B cell (primary cell): ENCODE measurements around the gene TSPAN18.

Experiments used
- EZH2 ChIP-seq: IDR thresholded peaks from 2 replicates; pipeline ENCODE4 v1.6.1; 2012; ENCODE audit warnings: borderline replicate concordance, low read depth, mild to moderate bottlenecking, moderate library complexity, low read length; ENCODE audit not compliant: insufficient read depth, poor library complexity, severe bottlenecking
- TF ChIP-seq, protein P1 (sequence below): fragments of 200-600 bp; IDR thresholded peaks from one replicate; pipeline ENCODE4 v1.8.0; 2022; ENCODE audit warnings: antibody characterized with exemption, mild to moderate bottlenecking

- TF ChIP-seq, protein P1, sequence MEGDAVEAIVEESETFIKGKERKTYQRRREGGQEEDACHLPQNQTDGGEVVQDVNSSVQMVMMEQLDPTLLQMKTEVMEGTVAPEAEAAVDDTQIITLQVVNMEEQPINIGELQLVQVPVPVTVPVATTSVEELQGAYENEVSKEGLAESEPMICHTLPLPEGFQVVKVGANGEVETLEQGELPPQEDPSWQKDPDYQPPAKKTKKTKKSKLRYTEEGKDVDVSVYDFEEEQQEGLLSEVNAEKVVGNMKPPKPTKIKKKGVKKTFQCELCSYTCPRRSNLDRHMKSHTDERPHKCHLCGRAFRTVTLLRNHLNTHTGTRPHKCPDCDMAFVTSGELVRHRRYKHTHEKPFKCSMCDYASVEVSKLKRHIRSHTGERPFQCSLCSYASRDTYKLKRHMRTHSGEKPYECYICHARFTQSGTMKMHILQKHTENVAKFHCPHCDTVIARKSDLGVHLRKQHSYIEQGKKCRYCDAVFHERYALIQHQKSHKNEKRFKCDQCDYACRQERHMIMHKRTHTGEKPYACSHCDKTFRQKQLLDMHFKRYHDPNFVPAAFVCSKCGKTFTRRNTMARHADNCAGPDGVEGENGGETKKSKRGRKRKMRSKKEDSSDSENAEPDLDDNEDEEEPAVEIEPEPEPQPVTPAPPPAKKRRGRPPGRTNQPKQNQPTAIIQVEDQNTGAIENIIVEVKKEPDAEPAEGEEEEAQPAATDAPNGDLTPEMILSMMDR, result no peak
- TF ChIP-seq EZH2, result no peak
These were observed 38.9 kb downstream of the TSPAN18 start for GRCh38 chr11:44765676-44766075.
